ENCODE data around the gene GRAMD4. TPM values are rescaled to one million over a fixed set of nuclear protein-coding genes. Genes with fewer than 3 reads are reported as not detected.

The GRAMD4 gene
- polyA plus RNA-seq, 2 of the 4 experiments (the other 2 are of a cell fraction), result 7.7 to 13.1 TPM

- TF ChIP-seq RARB (CRISPR knock-in tag; IDR thresholded peaks at IDR 0.05) (no peak), POLR2A (IDR thresholded peaks at IDR 0.05; ENCODE audit: low read length) (no peak), ESRRA (IDR thresholded peaks at IDR 0.05; ENCODE audit: borderline replicate concordance, low read length) (no peak), RCOR1 (IDR thresholded peaks at IDR 0.05; ENCODE audit: low read depth, low read length) (no peak)
- TF ChIP-seq, protein P1, sequence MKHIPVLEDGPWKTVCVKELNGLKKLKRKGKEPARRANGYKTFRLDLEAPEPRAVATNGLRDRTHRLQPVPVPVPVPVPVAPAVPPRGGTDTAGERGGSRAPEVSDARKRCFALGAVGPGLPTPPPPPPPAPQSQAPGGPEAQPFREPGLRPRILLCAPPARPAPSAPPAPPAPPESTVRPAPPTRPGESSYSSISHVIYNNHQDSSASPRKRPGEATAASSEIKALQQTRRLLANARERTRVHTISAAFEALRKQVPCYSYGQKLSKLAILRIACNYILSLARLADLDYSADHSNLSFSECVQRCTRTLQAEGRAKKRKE (CRISPR knock-in tag; IDR thresholded peaks at IDR 0.05; ENCODE audit: low read depth), result no peak
These were observed 71.4 kb downstream of the GRAMD4 start (continued) for GRCh38 chr22:46691571-46691970.

- POLR2A ChIA-PET, result no interaction called here
- DNase-seq (ENCODE audit: low read depth in 1 of 2, low spot score in 1 of 2), result no peak
- no peak for FAIRE-seq
These were observed 73.6 kb downstream of the GRAMD4 start for GRCh38 chr22:46693634-46694415.

GRCh38 chr22:46694416-46695170, 74.4 kb downstream of the GRAMD4 start:
- 94% methylated on average over 10 of the region's 15 CpGs for WGBS (ENCODE audit: missing lambda C conversion rate)
- ATAC-seq (no peak), FAIRE-seq (no peak)

More at GRCh38 chr22:46693634-46694415, 73.6 kb downstream of the GRAMD4 start:
- ATAC-seq, result no peak
- H3K4me3 ChIP-seq, result no peak overlapping the region
- no peaks in the 10 kb centered on the region for H3K4me1 ChIP-seq
- no peaks in the 10 kb centered on the region for H3K9me3 ChIP-seq
- H3K27ac ChIP-seq, result no peak overlapping the region
- CTCF ChIA-PET, result no interaction called here
- WGBS (ENCODE audit: missing lambda C conversion rate), result 82% methylated on average over 15 of the region's 17 CpGs
- no peak for TF ChIP-seq RCOR1 (IDR thresholded peaks at IDR 0.05; ENCODE audit: low read depth, low read length)
- no peak for TF ChIP-seq EHF (CRISPR knock-in tag; IDR thresholded peaks at IDR 0.05)
- TF ChIP-seq JUNB (IDR thresholded peaks at IDR 0.05), result no peak
- TF ChIP-seq GATA3 (IDR thresholded peaks at IDR 0.05; ENCODE audit: borderline replicate concordance), result no peak
- no peak for TF ChIP-seq ZFP36 (IDR thresholded peaks at IDR 0.05; ENCODE audit: borderline replicate concordance, partially characterized antibody)
- no peak for TF ChIP-seq CBX8 (IDR thresholded peaks at IDR 0.05)
- TF ChIP-seq TP53 (CRISPR knock-in tag; IDR thresholded peaks at IDR 0.05), result no peak
- TF ChIP-seq CHD4 (IDR thresholded peaks at IDR 0.05; ENCODE audit: borderline replicate concordance), result no peak
- TF ChIP-seq PBX3 (IDR thresholded peaks at IDR 0.05), result no peak
- TF ChIP-seq, protein P2, sequence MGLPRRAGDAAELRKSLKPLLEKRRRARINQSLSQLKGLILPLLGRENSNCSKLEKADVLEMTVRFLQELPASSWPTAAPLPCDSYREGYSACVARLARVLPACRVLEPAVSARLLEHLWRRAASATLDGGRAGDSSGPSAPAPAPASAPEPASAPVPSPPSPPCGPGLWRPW (IDR thresholded peaks at IDR 0.05), result no peak
- no peak for TF ChIP-seq BHLHE40 (IDR thresholded peaks at IDR 0.05; ENCODE audit: low read depth, low read length)
- no peak for TF ChIP-seq POLR2AphosphoS2 (conservative IDR thresholded peaks at IDR 0.05; ENCODE audit: low read length)
- TF ChIP-seq POLR2A (IDR thresholded peaks at IDR 0.05; ENCODE audit: low read length), result no peak
- no peak overlapping the region for H3K4me2 ChIP-seq

More at GRCh38 chr22:46694416-46695170, 74.4 kb downstream of the GRAMD4 start:
- CTCF ChIA-PET, result no interaction called here
- POLR2A ChIA-PET, result no interaction called here
- no peak overlapping the region for H3K4me2 ChIP-seq
- no peak overlapping the region for H3K4me3 ChIP-seq
- no peak overlapping the region for H3K27ac ChIP-seq
- no peaks in the 10 kb centered on the region for H3K4me1 ChIP-seq
- no peaks in the 10 kb centered on the region for H3K9me3 ChIP-seq
- TF ChIP-seq, protein P3, sequence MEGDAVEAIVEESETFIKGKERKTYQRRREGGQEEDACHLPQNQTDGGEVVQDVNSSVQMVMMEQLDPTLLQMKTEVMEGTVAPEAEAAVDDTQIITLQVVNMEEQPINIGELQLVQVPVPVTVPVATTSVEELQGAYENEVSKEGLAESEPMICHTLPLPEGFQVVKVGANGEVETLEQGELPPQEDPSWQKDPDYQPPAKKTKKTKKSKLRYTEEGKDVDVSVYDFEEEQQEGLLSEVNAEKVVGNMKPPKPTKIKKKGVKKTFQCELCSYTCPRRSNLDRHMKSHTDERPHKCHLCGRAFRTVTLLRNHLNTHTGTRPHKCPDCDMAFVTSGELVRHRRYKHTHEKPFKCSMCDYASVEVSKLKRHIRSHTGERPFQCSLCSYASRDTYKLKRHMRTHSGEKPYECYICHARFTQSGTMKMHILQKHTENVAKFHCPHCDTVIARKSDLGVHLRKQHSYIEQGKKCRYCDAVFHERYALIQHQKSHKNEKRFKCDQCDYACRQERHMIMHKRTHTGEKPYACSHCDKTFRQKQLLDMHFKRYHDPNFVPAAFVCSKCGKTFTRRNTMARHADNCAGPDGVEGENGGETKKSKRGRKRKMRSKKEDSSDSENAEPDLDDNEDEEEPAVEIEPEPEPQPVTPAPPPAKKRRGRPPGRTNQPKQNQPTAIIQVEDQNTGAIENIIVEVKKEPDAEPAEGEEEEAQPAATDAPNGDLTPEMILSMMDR (IDR thresholded peaks at IDR 0.05), result no peak
- no peak for TF ChIP-seq EHF (CRISPR knock-in tag; IDR thresholded peaks at IDR 0.05)
- TF ChIP-seq HEYL (CRISPR knock-in tag; IDR thresholded peaks at IDR 0.05), result no peak
- TF ChIP-seq TFCP2L1 (CRISPR knock-in tag; IDR thresholded peaks at IDR 0.05), result no peak
- no peak for TF ChIP-seq HOXB5 (CRISPR knock-in tag; IDR thresholded peaks at IDR 0.05)
- TF ChIP-seq BCL3 (IDR thresholded peaks at IDR 0.05), result no peak
- TF ChIP-seq NPAS2 (CRISPR knock-in tag; IDR thresholded peaks at IDR 0.05; ENCODE audit: borderline replicate concordance), result no peak
- TF ChIP-seq HOXB13 (CRISPR knock-in tag; IDR thresholded peaks at IDR 0.05; ENCODE audit: low read depth), result no peak
- no peak for TF ChIP-seq FOXS1 (CRISPR knock-in tag; IDR thresholded peaks at IDR 0.05)
- TF ChIP-seq ESRRA (IDR thresholded peaks at IDR 0.05; ENCODE audit: borderline replicate concordance, low read length), result no peak
- no peak for TF ChIP-seq CBX2 (IDR thresholded peaks at IDR 0.05; ENCODE audit: borderline replicate concordance, low read depth)
- TF ChIP-seq RARB (CRISPR knock-in tag; IDR thresholded peaks at IDR 0.05), result no peak
- TF ChIP-seq KDM1A (IDR thresholded peaks at IDR 0.05; ENCODE audit: low read depth), result no peak
- no peak for TF ChIP-seq JUNB (IDR thresholded peaks at IDR 0.05)
- TF ChIP-seq RNF2 (IDR thresholded peaks at IDR 0.05; ENCODE audit: borderline replicate concordance, low read depth), result no peak
- no peak for TF ChIP-seq SMC3 (IDR thresholded peaks at IDR 0.05)
- TF ChIP-seq NR3C1 (IDR thresholded peaks at IDR 0.05), result no peak
- TF ChIP-seq MAFK (IDR thresholded peaks at IDR 0.05; ENCODE audit: partially characterized antibody), result no peak
- no peak for DNase-seq (ENCODE audit: low read depth in 1 of 2, low spot score in 1 of 2)
